ENCODE results near the gene CCNY. TPM values are rescaled to one million over a fixed set of nuclear protein-coding genes. Genes with fewer than 3 reads are reported as not detected.

The CCNY gene
- total RNA-seq, 2 experiments from 2014 or later = 42.2 to 48.8 TPM

GRCh38 chr10:35488228-35488627 lies 151.9 kb downstream of the CCNY start:
- H3K4me3 Mint-ChIP-seq = no peak overlapping the region
- POLR2A ChIA-PET = interaction anchor here (0.6 kb wide), 1 partner anchor 23 kb away, joined by 3 read pairs; no protein-coding TSS in a partner anchor
- H3K27ac Mint-ChIP-seq = no peak overlapping the region
- peaks cover 19% of the 10 kb centered on the region for H3K4me1 Mint-ChIP-seq (ENCODE audit: low read depth)
- peaks cover 14% of the 10 kb centered on the region for H3K36me3 Mint-ChIP-seq (ENCODE audit: low read depth)
- no peak for DNase-seq
- CTCF ChIA-PET = no interaction called here
- intact Hi-C loops (cut with micrococcal nuclease) = no loop called here
- H3K27me3 Mint-ChIP-seq = no peaks in the 10 kb centered on the region
- TF ChIP-seq, protein P1, sequence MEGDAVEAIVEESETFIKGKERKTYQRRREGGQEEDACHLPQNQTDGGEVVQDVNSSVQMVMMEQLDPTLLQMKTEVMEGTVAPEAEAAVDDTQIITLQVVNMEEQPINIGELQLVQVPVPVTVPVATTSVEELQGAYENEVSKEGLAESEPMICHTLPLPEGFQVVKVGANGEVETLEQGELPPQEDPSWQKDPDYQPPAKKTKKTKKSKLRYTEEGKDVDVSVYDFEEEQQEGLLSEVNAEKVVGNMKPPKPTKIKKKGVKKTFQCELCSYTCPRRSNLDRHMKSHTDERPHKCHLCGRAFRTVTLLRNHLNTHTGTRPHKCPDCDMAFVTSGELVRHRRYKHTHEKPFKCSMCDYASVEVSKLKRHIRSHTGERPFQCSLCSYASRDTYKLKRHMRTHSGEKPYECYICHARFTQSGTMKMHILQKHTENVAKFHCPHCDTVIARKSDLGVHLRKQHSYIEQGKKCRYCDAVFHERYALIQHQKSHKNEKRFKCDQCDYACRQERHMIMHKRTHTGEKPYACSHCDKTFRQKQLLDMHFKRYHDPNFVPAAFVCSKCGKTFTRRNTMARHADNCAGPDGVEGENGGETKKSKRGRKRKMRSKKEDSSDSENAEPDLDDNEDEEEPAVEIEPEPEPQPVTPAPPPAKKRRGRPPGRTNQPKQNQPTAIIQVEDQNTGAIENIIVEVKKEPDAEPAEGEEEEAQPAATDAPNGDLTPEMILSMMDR (IDR thresholded peaks at IDR 0.05) = no peak
- no peak for ATAC-seq
- H3K9me3 Mint-ChIP-seq = no peaks in the 10 kb centered on the region

- H3K27ac Mint-ChIP-seq = no peak overlapping the region
- intact Hi-C loops (cut with micrococcal nuclease) = no loop called here
- no peaks in the 10 kb centered on the region for H3K27me3 Mint-ChIP-seq
- ChIA-PET POLR2A (no interaction called here), CTCF (no interaction called here)
- TF ChIP-seq, protein P1 (IDR thresholded peaks at IDR 0.05) = no peak
- H3K9me3 Mint-ChIP-seq = no peaks in the 10 kb centered on the region
- ATAC-seq (no peak), DNase-seq (no peak)
- no peak overlapping the region for H3K4me3 Mint-ChIP-seq
- H3K36me3 Mint-ChIP-seq (ENCODE audit: low read depth) = peaks cover 1% of the 10 kb centered on the region
- peaks cover 40% of the 10 kb centered on the region for H3K4me1 Mint-ChIP-seq (ENCODE audit: low read depth)
Observed at GRCh38 chr10:35492386-35493195, 156.3 kb downstream of the CCNY start.

GRCh38 chr10:35493196-35494118 lies 157.1 kb downstream of the CCNY start:
- DNase-seq = no peak
- ATAC-seq = no peak
- peaks cover 1% of the 10 kb centered on the region for H3K36me3 Mint-ChIP-seq (ENCODE audit: low read depth)
- TF ChIP-seq, protein P1 (IDR thresholded peaks at IDR 0.05) = no peak
- H3K27me3 Mint-ChIP-seq = no peaks in the 10 kb centered on the region
- intact Hi-C loops (cut with micrococcal nuclease) = no loop called here
- ChIA-PET CTCF (no interaction called here), POLR2A (interaction anchor here (1.0 kb wide), 1 partner anchor 50 kb away, joined by 4 read pairs; no protein-coding TSS in a partner anchor)
- H3K4me1 Mint-ChIP-seq (ENCODE audit: low read depth) = peaks cover 49% of the 10 kb centered on the region
- H3K27ac Mint-ChIP-seq = no peak overlapping the region
- H3K4me3 Mint-ChIP-seq = no peak overlapping the region
- no peaks in the 10 kb centered on the region for H3K9me3 Mint-ChIP-seq

- Mint-ChIP-seq H3K36me3 (ENCODE audit: low read depth) (peaks cover 3% of the 10 kb centered on the region), H3K4me1 (ENCODE audit: low read depth) (peaks cover 51% of the 10 kb centered on the region), H3K27me3 (no peaks in the 10 kb centered on the region), H3K27ac (no peak overlapping the region), H3K9me3 (no peaks in the 10 kb centered on the region), H3K4me3 (no peak overlapping the region)
- POLR2A ChIA-PET = no interaction called here
- ATAC-seq (no peak), DNase-seq (no peak)
- TF ChIP-seq, protein P1 (IDR thresholded peaks at IDR 0.05) = no peak
- intact Hi-C loops (cut with micrococcal nuclease) = no loop called here
- CTCF ChIA-PET = no interaction called here
Observed at GRCh38 chr10:35495521-35496119, 159.3 kb downstream of the CCNY start.

Data from activated CD8-positive, alpha-beta T cell treated with anti-CD3 and anti-CD28 coated beads for 36 hours (primary cell).